Subcutaneous preadipocyte (primary cell): ENCODE data around the gene MRPL1. TPM values are rescaled to one million over a fixed set of nuclear protein-coding genes. Genes with fewer than 3 reads are reported as not detected.

Experiments
- small RNA-seq: library from RNA; depleted of rRNA; stranded (forward); fragments of <200 nt; gene quantifications from one replicate; pipeline ENCODE3, GENCODE V24; 2012
- total RNA-seq: library from RNA; depleted of rRNA; stranded (reverse); fragments of >200 nt; gene quantifications from 2 replicates; pipeline ENCODE4 v1.2.3, GENCODE V29; 2012

Gene MRPL1
- total RNA-seq, result 34.9 and 35.6 TPM in 2 replicates

GRCh38 chr4:77862478-77863216 lies at the start of gene MRPL1:
TSS of gene MRPL1 (plus strand) at chr4:77862830. CDS start at chr4:77862849, 19 bp downstream.

GRCh38 chr4:77818602-77819403 lies 43.8 kb upstream of the MRPL1 start, which contains the start of gene CNOT6L:
TSS of gene CNOT6L (minus strand) at chr4:77819368. CDS start at chr4:77819308, 60 bp downstream.

Small RNAs within 50 kb of the gene (small RNA-seq; reads per million reads assigned to genes)
- 0.22 reads per million for gene AC112225.1

Other genes with a start within 250 kb of the MRPL1 start
- 10.3 and 11.7 TPM in 2 replicates for gene CNOT6L, start 43.5 kb upstream of the MRPL1 start, total RNA-seq
- gene FRAS1, start 194.5 kb downstream of the MRPL1 start, total RNA-seq, result 18.4 and 28.3 TPM in 2 replicates